K562 (cell line): Measurements from ENCODE around the gene RDH13. TPM values are rescaled to one million over a fixed set of nuclear protein-coding genes. Genes with fewer than 3 reads are reported as not detected.

Source experiments
- ATF1 ChIP-seq, 2 experiments: fragments of 450-650 bp in 1 of 2; IDR thresholded peaks; 2 replicates each; pipeline ENCODE4 v1.6.1; 2016; ENCODE audit warnings: missing compliant biosample characterization in 1 of 2, missing genetic modification characterization in 1 of 2
- CBX8 ChIP-seq: fragments of 200-600 bp; sonication (generic); IDR thresholded peaks from 2 replicates; pipeline ENCODE4 v1.6.1; 2012; ENCODE audit warnings: borderline replicate concordance, mixed run types, low read depth, mild to moderate bottlenecking, moderate library complexity, mixed read lengths, low read length, control low read depth, inconsistent platforms; ENCODE audit not compliant: poor library complexity, severe bottlenecking; ENCODE audit errors: extremely low read depth
- CHD1 ChIP-seq: fragments of 200-600 bp; sonication (generic); IDR thresholded peaks from one replicate; pipeline ENCODE4 v1.6.1; 2012; ENCODE audit warnings: mild to moderate bottlenecking, moderate library complexity, low read length, inconsistent platforms
- CREM ChIP-seq: IDR thresholded peaks from 2 replicates; pipeline ENCODE4 v1.6.1; 2014; ENCODE audit warnings: antibody characterized with exemption, low read depth
- EP400 ChIP-seq: fragments of 450-650 bp; IDR thresholded peaks from 2 replicates; pipeline ENCODE4 v1.6.1; 2017; ENCODE audit warnings: antibody characterized with exemption, mild to moderate bottlenecking, moderate library complexity
- ETV6 ChIP-seq, 3 experiments: fragments of 150-350 bp in 1 of 3; sonication (generic) in 1 of 3; formaldehyde crosslinking in 1 of 3; IDR thresholded peaks; 2 replicates each; pipeline versions ENCODE4 v1.6.1 to v1.8.0; 2014 to 2022; ENCODE audit warnings: borderline replicate concordance in 2 of 3, low read depth in 2 of 3, antibody characterized with exemption in 1 of 3, low read length in 1 of 3, mild to moderate bottlenecking in 1 of 3, missing genetic modification reagents in 1 of 3
- JUN ChIP-seq, 2 experiments: sonication (generic) in 1 of 2; formaldehyde crosslinking in 1 of 2; IDR thresholded peaks; 2 replicates each; pipeline versions ENCODE4 v1.6.1 to v1.8.0; 2012 to 2022; ENCODE audit warnings: borderline replicate concordance in 2 of 2, mild to moderate bottlenecking in 2 of 2, improper control_type of control experiment in 1 of 2, low read depth in 1 of 2, low read length in 1 of 2, missing genetic modification reagents in 1 of 2
- KDM1A ChIP-seq, 2 experiments: fragments of 450-650 bp; IDR thresholded peaks; 2 replicates each; pipeline ENCODE4 v1.6.1; 2016; ENCODE audit warnings: mild to moderate bottlenecking in 2 of 2
- KDM5B ChIP-seq: fragments of 200-600 bp; sonication (generic); IDR thresholded peaks from 2 replicates; pipeline ENCODE4 v1.6.1; 2012; ENCODE audit warnings: low read depth, mild to moderate bottlenecking, moderate library complexity, low read length, control low read depth, inconsistent platforms; ENCODE audit not compliant: insufficient replicate concordance
- KLF13 ChIP-seq: fragments of 450-650 bp; IDR thresholded peaks from 2 replicates; pipeline ENCODE4 v1.6.1; 2016; ENCODE audit warnings: missing genetic modification characterization, low read depth, mild to moderate bottlenecking, missing compliant biosample characterization, moderate library complexity, borderline replicate concordance
- NFXL1 ChIP-seq: fragments of 450-650 bp; formaldehyde crosslinking; IDR thresholded peaks from 2 replicates; pipeline ENCODE4 v1.4.0; 2021; ENCODE audit warnings: mild to moderate bottlenecking
- NRF1 ChIP-seq, 2 experiments: fragments of 450-650 bp; IDR thresholded peaks in 1 of 2; conservative IDR thresholded peaks in 1 of 2; 2 replicates each; pipeline ENCODE4 v1.6.1; 2014; ENCODE audit warnings: mild to moderate bottlenecking in 2 of 2
- RBM14 ChIP-seq: fragments of 200-400 bp; formaldehyde crosslinking; IDR thresholded peaks from 2 replicates; pipeline ENCODE4 v1.6.1; 2018; ENCODE audit warnings: low read depth, mild to moderate bottlenecking, low read length, moderate library complexity, borderline replicate concordance; ENCODE audit not compliant: insufficient read depth
- SNRNP70 ChIP-seq: fragments of 200-400 bp; formaldehyde crosslinking; optimal IDR thresholded peaks from 2 replicates; pipeline ENCODE3; 2017; ENCODE audit warnings: low read depth, low read length
- TOE1 ChIP-seq, 2 experiments: fragments of 450-650 bp in 1 of 2; sonication (generic) in 1 of 2; formaldehyde crosslinking in 1 of 2; IDR thresholded peaks; 2 replicates each; pipeline versions ENCODE4 v1.7.1 to v1.8.0; 2016 to 2022; ENCODE audit warnings: borderline replicate concordance in 2 of 2, mild to moderate bottlenecking in 2 of 2, antibody characterized with exemption in 1 of 2, inconsistent platforms in 1 of 2, low read depth in 1 of 2, missing genetic modification reagents in 1 of 2, moderate library complexity in 1 of 2
- ZNF140 ChIP-seq: fragments of 250-450 bp; sonication (Bioruptor Pico); IDR thresholded peaks from 2 replicates; pipeline ENCODE4 v1.8.0; 2021; ENCODE audit warnings: moderate library complexity, mild to moderate bottlenecking, inconsistent platforms
- polyA plus RNA-seq, 8 experiments: library from polyadenylated mRNA; depleted of rRNA in 4 of 8; stranded (reverse) in 5 of 8; unstranded in 3 of 8; fragments of >200 nt; fragmentation: Nextera tagmentation in 2 of 8; fragmentation: Illumina TruSeq in 1 of 8; extraction: Ambion mirVana in 2 of 8; extraction: Trizol in 1 of 8; gene quantifications; 2 replicates each; pipeline versions ENCODE4 v1.2.1 to v1.2.3, GENCODE V29; 2011 to 2014; ENCODE audit warnings: inconsistent platforms in 1 of 8, missing spikeins in 1 of 8
- total RNA-seq, 7 experiments: library from RNA; depleted of rRNA in 6 of 7; stranded (reverse); fragments of >200 nt in 6 of 7; fragmentation: Illumina TruSeq in 2 of 7; extraction: Trizol in 2 of 7; gene quantifications; 2 replicates each; pipeline versions ENCODE4 v1.2.1 to v1.2.3, GENCODE V29; 2011 to 2021; ENCODE audit warnings: low replicate concordance in 1 of 7
- TF ChIP-seq, protein P1 (sequence below): fragments of 250-450 bp; sonication (Bioruptor Pico); IDR thresholded peaks from 2 replicates; pipeline ENCODE4 v1.5.1; 2021; ENCODE audit warnings: mild to moderate bottlenecking

Gene RDH13
- total and polyA plus RNA-seq, 9 of the 15 experiments (the other 6 are each of a cell fraction or from before 2014, with no cell fraction given): 7.5 to 70.3 (median 39.5) TPM

DNA sequence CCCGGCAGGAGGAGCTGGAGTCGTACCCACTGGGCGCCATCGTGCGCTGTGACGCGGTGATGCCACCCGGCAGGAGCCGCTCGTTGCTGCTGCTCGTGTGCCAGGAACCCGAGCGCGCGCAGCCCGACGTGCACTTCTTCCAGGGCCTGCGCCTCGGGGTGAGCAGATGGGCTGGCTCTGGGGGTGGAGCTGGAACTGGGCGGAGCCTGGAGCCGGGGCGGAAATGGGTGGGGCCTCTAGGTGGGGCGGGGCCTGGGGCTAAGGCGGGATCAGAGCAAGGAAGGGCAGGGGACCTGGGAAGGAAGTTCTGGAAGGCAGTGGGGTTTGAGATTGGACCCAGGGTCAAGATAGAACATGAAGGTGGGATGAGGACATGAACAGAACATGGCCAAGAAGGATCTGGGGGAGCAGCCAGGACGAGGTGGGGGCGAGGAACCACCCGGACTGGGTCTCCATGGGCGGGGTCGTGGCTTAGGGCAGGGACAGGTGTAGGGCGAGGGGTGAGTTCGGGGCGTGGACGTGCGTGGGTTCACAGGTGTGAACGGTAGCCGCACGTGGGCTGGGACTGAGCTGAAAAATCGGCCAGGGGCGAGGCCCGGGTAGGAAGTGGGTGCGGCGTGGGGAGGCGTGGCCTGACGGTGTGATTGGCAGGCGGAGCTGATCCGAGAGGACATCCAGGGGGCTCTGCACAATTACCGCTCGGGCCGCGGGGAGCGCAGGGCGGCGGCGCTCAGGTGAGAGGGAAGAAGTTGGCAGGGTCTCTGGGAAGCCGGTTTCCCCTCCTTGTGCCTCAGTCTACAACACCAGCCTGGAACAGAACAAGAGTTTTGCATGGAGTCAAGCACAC is 17.4 kb upstream of the RDH13 start (continued):
- peak; percentile 96 for TF ChIP-seq EP400
- peak; percentile 85 to 88 for TF ChIP-seq NRF1 (conservative IDR thresholded peaks at IDR 0.05 in 1 of 2, IDR thresholded peaks at IDR 0.05 in 1 of 2)
- no peak for TF ChIP-seq CHD1
- TF ChIP-seq, protein P1, sequence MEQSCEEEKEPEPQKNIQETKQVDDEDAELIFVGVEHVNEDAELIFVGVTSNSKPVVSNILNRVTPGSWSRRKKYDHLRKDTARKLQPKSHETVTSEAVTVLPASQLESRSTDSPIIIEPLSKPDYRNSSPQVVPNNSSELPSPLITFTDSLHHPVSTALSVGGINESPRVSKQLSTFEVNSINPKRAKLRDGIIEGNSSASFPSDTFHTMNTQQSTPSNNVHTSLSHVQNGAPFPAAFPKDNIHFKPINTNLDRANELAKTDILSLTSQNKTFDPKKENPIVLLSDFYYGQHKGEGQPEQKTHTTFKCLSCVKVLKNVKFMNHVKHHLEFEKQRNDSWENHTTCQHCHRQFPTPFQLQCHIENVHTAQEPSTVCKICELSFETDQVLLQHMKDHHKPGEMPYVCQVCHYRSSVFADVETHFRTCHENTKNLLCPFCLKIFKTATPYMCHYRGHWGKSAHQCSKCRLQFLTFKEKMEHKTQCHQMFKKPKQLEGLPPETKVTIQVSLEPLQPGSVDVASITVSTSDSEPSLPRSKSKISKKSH: no peak
- TF ChIP-seq NFXL1 (CRISPR knock-in tag): no peak
- TF ChIP-seq ZNF140 (CRISPR knock-in tag): no peak
- TF ChIP-seq CREM: 0 out of 2 replicates have a peak, but pooled peaks have one; percentile 38
- TF ChIP-seq KDM1A (IDR thresholded peaks at IDR 0.05): no peak
- TF ChIP-seq KDM5B: peak; percentile 58
- TF ChIP-seq RBM14: 0 out of 2 replicates have a peak, but pooled peaks have one; percentile 24
- TF ChIP-seq ATF1 (CRISPR knock-in tag; IDR thresholded peaks at IDR 0.05): 0 out of 2 replicates have a peak, but pooled peaks have one; percentile 10
- TF ChIP-seq ATF1 (tag; IDR thresholded peaks at IDR 0.05): no peak
- TF ChIP-seq CBX8: no peak
- TF ChIP-seq ETV6 (IDR thresholded peaks at IDR 0.05; ENCODE audit: borderline replicate concordance in 1 of 2, low read depth in 2 of 2, low read length in 1 of 2): no peak; a peak in 1 of 4 replicates
- TF ChIP-seq ETV6 (CRISPR knock-in tag; IDR thresholded peaks at IDR 0.05; ENCODE audit: borderline replicate concordance): no peak
- peak; percentile 87 for TF ChIP-seq TOE1 (IDR thresholded peaks at IDR 0.05; ENCODE audit: borderline replicate concordance)
- no peak for TF ChIP-seq TOE1 (CRISPR knock-in tag; IDR thresholded peaks at IDR 0.05; ENCODE audit: borderline replicate concordance, low read depth)
- TF ChIP-seq JUN (IDR thresholded peaks at IDR 0.05; ENCODE audit: borderline replicate concordance, low read depth, low read length): peak; percentile 18; the same call in 1 of the 2 replicates
- TF ChIP-seq JUN (CRISPR knock-in tag; IDR thresholded peaks at IDR 0.05; ENCODE audit: borderline replicate concordance): no peak
- TF ChIP-seq KLF13 (tag): peak; percentile 52; the same call in 1 of the 2 replicates
- no peak for TF ChIP-seq SNRNP70
